NK-92 (cell line): ENCODE measurements around the gene MAPK9.

Source experiments
- DNase-seq: peaks from one replicate; lab custom pipeline; 2025; ENCODE audit not compliant: unreplicated experiment; lab: John Stamatoyannopoulos, UW

MAPK9 gene

DNA sequence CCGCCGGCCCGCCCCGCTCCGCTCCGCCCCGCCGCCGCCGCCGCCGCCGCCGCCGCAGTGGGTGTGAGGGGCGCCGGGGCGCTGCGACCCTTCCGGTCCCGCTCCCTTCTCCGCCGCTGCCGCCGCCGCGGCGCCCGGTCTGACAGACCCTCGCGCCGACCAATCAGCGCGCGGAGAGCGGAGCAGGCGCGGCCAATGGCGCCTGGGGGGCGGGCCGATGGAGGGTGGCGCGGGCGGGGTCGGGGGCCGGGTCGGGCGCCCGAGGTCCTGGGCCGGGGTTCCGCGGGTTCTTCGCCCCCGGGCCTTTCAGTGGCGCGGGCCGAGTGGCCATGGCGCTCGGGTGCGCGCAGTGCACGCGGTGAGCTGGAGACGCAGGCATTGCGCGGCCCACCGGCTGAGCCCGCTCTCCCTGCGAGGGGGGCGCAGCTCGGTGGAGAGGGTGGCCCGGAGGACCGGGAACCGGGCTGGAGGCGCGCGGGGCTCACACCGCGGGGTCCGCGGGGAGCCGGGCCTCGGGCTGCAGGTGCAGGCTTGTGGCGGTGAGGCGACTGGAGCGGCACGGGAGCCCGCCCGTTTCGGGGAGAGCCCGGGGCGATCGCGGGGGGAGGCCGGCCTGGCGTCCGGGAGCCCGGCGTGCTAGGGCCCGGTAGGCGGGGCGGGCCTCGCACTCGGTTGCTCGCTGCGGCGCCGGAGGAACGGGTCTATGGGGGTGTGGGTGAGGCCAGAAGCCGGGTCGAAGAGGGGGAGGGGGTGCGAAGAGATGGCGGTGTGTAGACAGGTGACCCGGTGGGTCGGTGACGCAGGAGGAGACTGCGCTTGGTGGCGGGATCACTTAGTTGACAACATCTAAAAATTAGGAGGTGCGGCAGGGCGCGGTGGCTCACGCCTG is at the start of gene MAPK9:
Gene MAPK9 (minus strand): TSS at position 141 of the 889 bp plus-strand sequence. CDS start 11,522 bp downstream, outside the sequence.
- DNase-seq, result no peak

DNA sequence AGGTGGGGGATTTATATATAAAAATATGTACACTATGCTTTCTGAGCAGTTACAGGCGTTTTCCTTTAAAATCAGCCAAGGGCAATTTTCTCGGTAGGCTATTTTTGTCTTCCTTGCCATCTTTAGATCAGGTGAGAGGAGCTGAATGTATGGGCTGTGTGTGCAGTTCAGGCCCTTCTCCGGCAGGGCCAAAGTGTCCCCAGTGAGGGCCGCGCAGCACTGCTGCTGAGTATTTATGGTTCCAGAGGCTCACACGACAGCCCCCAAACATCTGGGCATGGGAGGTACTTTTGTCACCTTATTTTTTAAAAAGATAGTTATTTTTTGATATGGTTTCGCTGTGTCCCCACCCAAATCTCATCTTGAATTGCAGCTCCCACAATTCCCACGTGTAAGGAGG is 49.7 kb upstream of the MAPK9 start:
- DNase-seq, result no peak

DNA sequence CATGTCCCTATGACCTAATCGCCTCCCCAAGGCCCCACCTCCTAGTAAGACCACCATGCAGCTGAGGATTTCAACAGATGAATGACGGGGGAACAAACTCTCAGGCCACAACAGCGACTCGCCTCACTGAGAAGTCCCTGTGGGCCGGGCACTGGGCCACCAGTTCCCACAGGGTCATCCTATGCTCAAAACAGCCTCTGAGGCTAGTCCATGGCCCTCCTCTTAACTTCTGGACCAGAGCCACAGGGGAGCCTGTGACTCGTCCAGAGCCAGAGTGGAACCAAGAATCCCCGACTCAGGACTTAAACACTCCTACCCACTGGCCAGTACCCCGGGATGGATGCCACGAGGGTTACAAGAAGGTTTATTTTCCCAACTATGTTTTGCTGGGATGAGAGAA is 49.0 kb upstream of the MAPK9 start:
- DNase-seq, result no peak

DNA sequence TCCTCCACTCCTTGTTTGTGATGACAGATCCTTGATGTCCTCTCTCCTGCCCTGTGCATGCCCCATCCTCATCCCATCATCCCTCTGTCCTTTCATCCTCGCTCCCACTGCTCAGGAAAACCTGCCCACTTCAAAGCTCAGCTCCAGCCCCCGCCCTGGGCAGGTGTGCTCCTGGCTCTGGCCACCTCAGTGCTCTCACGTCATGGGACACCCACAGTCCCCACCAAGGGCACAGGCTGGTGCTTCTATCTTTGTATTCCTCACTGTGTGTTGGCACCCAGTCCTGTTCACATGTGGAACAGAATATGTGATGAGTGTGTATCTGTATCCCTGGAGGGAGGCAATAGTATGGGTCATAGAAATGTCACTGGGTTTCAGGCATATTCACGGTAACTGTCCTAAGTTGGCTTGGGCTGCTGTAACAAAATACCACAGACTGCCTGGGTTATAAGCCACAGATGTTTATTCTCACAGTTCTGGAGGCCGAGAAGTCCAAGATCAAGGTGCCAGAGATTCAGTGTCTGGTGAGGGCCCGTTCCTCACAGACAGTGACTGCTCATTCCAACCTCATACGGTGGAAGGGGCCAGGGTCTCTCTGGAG is 47.8 kb upstream of the MAPK9 start:
- no peak for DNase-seq

DNA sequence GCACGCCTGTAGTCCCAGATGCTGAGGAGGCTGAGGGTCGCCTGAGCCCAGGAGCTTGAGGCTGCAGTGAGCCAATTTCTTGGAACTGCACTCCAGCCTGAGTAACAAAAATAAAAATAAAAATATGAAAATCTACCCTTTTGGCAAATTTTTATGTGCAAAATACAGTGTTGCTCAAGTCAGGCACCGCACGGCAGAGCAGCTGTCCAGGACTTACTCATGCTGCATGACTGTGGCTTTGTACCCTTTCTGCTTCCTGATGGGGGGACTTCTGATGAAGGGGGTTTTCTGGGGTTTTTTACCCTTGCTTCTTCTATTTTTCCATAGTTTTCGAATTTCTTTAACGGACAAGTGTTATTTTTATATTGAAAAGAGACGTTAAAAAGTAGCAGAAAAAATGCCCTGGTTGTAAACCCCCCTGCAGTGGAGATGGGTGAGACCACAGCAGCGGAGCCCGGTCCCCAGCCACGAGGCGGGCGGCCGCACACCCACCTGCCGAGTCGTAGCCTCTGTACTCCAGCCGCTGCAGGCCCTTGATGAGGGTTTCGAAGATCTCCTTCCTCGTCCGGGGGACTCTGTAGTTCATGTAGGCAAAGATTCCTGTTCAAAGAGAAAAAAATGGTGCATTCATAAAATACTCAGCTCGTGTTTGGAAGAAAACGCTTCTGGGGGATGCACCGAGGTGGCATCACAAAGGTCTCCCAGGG is 46.3 kb upstream of the MAPK9 start:
- DNase-seq, result no peak

DNA sequence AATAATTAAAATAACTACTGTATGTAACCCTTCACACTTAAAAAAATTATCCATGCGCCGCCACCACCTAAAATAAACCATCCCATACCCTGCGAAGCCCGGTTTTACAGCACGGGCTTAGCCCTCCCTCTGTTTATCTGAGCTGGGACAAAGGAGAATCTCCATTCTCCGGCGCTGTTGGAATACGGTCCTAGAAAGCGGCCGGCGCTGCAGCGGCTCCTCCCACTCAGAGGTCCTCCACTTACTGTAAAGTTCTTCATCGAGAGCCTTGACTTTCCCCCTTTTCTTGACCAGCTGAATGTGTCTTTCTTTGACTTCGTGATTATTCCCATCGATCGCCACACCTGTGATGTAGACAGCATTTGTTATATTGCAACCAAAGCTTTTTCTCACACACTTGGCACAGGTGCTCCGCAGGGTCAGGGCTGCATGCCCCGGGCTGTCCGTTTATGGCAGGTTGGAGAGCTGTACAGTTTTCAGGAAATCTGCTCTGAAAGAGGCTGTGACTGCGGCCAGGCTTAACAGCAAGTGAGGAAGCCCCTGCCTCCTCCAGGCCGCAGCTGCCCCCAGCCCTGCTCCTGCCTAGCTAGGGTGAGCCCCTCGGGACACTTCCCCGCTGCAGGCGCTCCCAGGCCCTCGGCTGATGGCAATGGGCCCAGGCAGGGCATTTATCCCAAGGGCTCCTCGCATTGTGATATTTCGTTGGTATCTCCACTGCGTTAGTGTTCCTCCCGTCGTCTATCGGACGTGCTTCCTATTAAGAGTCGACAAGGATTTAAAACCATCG is 44.5 kb upstream of the MAPK9 start:
- DNase-seq, result no peak

DNA sequence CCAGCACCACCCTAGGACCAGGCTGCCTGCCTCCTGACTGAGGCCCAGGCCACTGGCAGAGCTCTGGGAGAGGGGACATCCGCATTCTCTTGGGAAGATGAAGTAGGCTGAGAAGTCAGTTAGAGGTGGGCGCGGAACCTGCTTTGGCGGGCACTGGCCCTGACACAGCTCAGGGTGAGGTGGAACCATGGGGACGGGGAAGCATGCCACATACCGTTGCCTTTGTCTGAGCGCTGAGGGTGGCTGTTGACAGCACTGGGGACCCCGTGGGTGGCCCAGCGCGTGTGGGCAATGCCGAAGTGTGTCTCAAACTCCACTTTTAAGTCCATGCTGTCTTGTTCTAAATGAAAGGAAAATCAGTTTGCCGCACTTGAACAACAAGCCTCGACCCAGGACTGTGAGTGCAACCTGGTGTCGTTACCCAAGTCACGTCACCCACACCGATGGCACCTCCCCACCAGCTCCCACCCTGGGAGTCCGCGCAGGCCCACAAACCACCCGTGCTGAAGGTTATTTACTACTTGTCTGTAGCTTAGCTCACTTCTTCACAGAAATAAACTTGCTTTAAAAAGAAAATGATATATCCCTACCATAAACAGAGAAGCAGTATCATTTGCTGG is 43.8 kb upstream of the MAPK9 start:
- no peak for DNase-seq

DNA sequence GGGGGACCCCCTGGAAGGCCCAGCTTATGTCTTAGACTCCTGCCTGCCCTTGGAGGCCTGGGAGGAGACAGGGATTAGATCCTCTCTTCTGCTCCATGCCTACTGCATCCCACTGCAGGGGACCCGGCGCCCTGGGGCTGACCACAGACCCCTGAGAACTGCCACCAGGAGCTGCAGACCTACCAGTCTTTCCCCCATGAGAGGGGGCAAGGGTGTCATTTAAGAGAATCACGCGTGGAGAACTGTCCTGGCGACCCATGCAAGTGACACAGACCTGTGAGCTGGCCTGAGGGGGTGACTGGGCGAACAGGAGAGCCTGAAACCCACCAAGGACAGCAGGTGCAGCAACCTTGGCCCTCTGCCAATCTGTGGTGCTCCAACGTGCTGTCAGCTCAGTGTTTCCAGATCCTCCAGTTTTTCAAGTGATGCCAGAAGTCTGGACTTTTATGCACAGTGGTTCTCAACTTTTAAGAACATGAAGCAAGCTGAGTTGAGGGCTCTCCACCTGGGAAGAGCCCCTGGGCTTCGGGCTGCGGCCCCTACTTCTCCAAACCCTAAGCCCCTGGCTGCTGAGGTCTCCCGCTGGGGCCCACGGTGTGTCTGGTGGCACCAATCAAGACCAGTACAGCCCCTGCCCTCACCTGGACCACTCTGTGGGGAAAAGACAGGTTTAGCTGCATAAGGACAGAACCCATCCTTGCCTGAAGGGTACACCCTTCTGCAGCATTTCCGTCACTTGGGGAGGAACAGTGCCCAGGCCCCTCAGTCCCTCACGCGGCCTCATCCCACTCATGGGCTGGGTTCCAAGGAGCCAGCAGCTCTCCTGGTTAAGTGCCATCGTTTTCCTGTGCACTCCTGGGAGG is 43.1 kb upstream of the MAPK9 start:
- DNase-seq, result no peak

DNA sequence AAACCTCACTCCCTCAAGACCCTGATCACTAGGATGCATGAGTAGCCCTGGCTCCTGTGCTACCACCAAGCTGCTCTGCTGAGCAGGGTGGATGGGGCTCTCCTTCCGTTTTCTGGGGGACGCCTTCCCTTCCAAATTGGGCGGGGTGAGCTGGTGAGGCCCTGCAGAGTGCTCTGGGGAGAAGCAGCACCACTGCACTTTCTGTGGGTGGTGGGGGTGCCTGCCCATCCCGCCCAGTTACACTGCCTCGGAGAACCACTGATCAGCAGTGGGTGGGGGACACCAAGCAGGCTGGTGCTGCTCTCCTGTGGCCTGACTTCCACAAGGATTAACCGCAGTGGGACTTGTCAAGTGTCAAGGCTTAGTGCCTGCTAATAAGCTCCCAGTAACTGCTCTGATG is 42.3 kb upstream of the MAPK9 start:
- no peak for DNase-seq

DNA sequence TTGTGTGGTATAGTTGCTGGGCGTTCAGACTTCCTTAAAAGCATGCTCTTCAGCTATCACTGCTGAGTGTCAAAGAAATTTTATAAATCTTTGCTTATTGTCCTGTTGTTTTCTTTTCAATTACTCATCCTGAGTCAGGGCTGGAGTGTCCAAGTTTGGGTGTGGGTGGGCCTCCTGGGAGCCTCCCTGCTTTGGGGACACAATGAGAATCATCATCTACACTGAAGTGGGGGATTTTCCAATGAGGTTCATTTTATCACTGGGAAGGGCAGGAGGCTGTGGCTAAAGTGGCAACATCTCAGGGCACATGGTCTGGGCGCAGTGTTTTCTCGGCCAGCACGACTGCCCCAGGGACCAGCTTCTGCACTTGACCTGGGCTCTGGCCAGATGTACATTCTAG is 41.8 kb upstream of the MAPK9 start:
- no peak for DNase-seq

DNA sequence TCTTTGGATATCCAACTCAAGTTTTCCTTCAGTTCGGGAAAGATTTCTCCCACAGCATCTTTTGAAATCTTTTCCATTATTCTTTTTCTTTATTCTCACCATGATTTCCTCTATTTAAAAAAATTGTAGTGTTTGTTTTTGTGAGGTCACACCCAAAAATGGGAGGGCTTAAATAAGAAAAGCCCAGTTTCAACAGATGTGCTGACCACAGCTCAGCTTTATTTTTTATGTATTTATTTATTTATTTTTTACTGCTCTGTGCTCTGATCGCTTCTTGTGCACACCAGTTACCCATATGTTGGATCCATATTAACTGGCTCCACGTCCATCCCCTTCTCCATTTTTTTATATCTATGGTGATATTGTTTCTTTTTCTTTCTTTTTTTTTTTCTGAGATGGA is 41.0 kb upstream of the MAPK9 start:
- no peak for DNase-seq

DNA sequence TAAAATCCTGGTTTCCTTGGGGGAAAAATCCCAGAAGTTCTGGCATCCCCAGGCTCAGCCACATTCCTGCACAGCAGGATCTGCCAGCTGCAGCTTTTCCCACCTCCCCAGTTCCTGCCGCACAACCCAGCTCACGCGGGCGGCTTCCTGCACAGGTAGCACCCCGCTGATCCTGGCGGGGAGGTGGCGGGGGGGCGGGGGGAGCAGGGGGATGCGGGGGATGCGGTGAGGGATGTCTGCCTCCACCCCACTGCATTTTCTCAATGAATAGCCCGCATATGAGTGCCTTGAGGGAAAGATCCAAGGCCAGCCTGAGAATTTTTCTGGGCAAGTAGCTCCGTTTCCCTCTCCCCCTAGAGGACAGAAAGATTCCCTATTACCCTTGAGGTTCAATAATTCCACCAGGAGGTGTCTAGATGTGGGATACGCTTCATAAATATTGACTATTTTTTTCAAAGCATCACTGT is 40.2 kb upstream of the MAPK9 start:
- no peak for DNase-seq

DNA sequence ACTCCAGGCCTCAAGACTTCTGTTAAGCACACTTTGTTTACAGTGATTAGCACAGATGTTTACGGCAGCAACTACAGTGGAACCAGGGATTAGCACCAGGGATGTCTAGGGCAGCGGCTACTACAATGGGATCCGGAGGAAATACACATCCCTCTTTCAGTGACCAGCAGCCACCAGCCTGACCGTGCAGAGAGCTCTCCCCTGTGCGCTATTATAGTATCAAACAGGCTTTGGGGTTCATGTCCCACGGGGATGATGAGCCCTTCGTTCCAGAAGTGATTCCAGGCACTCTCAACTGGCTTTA is 39.7 kb upstream of the MAPK9 start:
- no peak for DNase-seq

DNA sequence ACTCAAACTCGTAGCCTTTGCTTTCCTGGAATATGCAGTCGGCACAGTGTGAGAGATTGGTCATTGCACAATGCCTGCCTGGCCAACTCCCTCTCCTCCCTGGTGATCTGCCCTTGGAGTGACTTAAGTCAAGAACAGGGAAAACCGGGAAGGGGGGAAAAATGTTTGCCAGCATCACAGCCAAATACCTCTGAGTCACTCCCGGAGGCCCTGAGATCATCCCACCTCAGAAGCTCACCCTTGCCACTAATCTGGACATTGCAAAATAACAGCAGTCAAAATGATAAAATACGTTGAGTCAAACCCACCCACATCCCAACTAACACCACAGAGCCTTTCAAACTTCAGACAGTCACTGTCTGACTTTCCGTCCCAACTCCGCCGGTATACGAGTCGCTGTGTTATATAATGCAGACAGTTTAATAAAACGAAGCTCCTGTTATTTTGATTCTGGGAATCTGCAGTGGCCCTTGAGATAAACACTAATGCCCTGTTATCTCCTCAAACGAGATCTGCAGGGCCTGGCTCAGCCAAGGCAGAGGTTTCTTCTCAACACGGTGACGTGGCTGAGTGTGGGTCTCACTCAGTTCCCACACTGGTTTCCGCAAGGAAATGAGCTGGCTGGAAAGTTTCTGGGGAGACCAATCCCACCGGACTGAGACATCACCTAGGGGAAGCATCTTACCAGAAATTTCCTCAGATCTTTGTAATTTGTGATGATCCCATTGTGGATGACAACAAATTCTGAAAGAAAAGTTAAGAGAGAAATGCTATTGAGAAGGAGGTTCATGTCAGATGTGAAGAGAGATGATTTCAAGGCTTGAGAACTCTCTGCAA is 39.1 kb upstream of the MAPK9 start:
- no peak for DNase-seq

DNA sequence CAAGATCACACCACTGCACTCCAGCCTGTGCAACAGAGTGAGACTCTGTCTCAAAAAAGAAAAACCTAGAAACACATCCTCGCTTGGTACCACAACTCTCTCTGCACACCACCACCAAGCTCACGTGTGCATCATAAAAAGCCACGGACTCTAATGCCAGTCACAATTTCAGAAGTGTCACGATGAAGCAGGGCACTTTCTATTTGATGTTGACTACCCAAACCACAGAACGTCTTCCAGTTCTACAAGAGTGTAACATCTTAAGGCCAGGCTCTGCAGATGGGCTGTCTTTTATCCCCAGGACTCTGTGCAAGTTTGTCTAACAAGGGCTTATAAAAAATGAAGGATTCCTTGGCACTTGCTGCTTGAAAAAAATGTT is 38.4 kb upstream of the MAPK9 start:
- no peak for DNase-seq

DNA sequence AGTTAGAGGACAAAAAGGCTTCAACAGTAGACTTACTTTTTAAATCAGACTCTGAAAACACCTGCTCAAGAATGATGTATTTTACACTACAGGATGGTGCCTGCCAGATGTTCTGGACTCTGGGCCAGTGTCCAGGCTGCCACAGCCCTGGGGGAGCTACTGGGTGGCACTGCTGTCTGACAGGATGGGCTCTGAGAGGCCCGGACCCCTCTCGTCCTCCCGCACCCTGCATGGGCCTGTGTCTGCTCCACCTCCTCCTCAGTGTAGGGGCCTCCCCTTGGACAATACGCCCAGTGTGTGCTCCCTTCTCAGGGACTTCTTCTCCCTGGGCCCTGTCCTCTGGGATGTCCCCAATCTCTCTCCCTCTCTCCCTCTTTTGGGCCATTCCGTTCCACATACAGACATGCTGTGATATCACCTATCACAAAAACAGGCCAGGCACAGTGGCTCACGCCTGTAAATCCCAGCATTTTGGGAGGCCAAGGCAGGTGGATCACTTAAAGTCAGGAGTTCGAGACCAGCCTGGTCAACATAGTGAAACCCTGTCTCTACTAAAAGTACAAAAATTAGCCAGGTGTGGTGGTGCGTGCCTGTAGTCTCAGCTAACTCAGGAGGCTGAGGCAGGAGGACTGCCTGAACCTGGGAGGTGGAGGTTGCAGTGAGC is 37.9 kb upstream of the MAPK9 start:
- DNase-seq, result no peak

DNA sequence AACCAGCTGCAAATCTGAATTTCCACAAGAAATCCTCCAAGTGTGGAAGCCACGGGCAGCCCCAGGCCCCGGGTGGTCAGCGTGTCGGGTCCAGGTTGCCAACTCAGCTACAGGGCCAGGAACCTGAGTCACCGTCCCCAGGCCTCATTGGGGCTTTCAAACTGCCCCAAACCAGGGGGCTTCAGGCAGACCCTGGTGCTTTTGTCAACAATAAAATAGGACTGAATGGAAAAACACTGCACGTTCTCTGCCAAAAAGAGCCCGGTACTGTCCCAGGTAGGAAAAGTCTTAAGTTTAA is 37.2 kb upstream of the MAPK9 start:
- DNase-seq, result no peak

DNA sequence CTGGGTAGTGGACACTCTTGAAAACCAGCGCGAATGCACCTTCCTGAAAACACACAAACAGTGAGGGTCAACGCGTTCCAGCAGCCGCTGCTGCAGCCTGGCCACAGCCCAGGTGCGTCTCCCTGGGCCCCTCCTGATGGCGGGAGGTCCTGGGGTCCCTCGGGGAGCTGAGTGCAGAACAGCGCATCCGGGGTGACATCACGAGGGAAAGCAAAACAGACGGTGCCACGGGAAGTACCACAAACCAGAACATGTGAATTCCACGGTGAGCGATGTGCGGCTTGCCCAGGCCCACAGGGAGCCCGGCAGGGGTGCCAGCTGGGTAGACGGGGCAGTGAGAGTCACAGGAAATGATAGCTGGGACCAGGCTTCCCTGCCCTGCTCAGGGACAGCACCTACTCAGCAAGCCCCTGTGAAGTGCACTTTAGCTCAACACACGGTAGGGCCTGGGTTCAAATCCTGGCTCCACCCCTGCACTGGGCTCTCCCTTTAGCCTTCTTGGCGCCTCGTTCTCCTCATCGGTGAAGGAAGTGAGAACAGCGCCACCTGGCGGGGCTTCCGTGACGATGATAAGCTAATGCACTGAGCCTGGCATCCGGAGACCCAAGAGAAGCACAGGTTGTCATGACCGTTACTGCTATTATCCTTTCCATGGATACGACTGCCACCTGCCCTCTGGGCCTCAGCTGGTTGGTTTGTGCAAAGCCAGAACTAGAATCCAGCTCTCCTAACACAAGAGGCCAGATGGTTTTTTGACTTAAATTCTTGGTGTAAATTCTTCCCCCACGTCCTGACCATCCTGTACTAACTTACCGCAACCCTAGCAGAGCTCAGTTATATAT is 36.6 kb upstream of the MAPK9 start:
- no peak for DNase-seq
